HG03342 (cell line): ENCODE results near the gene IL26.

Source experiments
- ATAC-seq: cut with Tn5 transposase; IDR thresholded peaks from one replicate; pipeline ENCODE4 v1.9.1; 2021; ENCODE audit warnings: mild to moderate bottlenecking, moderate library complexity; ENCODE audit not compliant: unreplicated experiment

IL26 gene

GRCh38 chr12:68159681-68160304 is 65.8 kb downstream of the IL26 start, which contains the start of gene IFNG:
IFNG (minus strand) TSS chr12:68159740; CDS start chr12:68159615, 125 bp downstream.
- no peak for ATAC-seq

- no peak for ATAC-seq
Measured at GRCh38 chr12:68158432-68158831, 67.2 kb downstream of the IL26 start.

GRCh38 chr12:68157380-68157779 is 68.2 kb downstream of the IL26 start:
- ATAC-seq, result no peak

GRCh38 chr12:68156636-68157035 is 69.0 kb downstream of the IL26 start:
- ATAC-seq, result no peak

GRCh38 chr12:68154779-68155178 is 70.8 kb downstream of the IL26 start:
- no peak for ATAC-seq
